ENCODE data around the gene EFCAB5.

EFCAB5 gene

DNA sequence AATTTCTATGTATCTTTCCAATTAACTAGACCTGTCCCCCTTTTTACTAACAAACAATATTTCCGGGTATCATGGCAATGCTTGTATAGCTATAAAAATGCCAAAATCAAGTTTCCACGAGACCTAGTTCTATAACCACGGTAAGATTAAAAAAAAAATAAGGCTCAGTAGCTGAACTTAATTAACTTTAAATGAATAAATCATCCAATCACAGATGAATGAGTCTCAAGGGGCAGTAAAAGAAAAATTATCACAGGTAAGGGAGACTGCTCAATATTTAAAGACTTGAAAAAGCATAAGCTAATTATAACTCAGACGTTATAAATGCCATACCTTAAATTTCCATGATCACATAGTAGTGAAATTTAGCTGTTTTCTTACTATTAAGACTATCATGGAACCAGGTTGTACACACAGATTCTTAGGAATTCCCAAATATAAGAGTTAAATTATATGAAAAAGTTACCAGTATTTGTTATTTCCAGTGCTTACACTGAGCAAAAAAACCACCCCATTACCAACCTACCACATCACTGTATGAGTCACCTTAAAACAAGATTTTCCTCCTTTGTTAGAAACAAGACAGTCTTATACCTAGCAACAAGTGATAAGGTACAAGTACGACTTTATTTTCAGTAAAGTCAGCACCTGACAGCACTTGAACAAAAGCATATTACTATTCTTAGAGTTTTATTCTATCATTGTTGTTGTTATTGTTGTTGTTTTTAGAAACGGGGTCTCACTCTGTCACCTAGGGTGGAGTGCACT, 32.0 kb upstream of the EFCAB5 start:
- TF ChIP-seq, protein P1, sequence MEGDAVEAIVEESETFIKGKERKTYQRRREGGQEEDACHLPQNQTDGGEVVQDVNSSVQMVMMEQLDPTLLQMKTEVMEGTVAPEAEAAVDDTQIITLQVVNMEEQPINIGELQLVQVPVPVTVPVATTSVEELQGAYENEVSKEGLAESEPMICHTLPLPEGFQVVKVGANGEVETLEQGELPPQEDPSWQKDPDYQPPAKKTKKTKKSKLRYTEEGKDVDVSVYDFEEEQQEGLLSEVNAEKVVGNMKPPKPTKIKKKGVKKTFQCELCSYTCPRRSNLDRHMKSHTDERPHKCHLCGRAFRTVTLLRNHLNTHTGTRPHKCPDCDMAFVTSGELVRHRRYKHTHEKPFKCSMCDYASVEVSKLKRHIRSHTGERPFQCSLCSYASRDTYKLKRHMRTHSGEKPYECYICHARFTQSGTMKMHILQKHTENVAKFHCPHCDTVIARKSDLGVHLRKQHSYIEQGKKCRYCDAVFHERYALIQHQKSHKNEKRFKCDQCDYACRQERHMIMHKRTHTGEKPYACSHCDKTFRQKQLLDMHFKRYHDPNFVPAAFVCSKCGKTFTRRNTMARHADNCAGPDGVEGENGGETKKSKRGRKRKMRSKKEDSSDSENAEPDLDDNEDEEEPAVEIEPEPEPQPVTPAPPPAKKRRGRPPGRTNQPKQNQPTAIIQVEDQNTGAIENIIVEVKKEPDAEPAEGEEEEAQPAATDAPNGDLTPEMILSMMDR (IDR thresholded peaks at IDR 0.05; ENCODE audit: extremely low read depth, insufficient read depth, missing control alignments): no peak
- DNase-seq (ENCODE audit: low spot score): no peak
- in situ Hi-C loops (cut with MboI; ENCODE audit: low pct_unique_long_range_greater_than_20kb, low sequenced_read_pairs, unreplicated experiment): no loop called here

DNA sequence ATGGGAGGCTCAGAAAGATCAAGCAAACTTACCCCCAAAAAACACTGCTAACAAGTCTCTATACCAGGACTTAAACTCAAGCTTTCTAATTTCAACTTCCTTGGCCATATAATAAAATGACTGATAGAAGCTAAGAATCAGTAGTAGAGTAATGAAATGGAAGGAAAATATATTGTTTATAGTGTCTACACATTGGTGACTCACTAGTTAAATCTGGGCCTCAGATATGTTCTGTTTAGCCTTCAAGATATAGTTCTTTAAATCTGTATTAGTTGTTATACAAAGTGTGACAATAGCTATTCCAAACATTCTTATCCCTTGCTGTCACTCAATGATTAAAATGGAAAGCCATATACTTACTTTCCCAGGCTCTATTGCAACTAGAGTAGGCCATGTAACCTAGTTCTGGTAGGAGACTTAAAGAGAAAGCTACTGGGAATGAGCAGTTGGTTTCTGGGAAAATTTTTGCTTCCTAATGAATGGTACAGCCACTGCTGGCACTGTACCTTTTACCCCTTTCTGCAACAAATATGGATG, 29.7 kb upstream of the EFCAB5 start:
- no peak for DNase-seq (ENCODE audit: low spot score)
- TF ChIP-seq, protein P1 (IDR thresholded peaks at IDR 0.05; ENCODE audit: extremely low read depth, insufficient read depth, missing control alignments): no peak
- in situ Hi-C loops (cut with MboI; ENCODE audit: low pct_unique_long_range_greater_than_20kb, low sequenced_read_pairs, unreplicated experiment): no loop called here

DNA sequence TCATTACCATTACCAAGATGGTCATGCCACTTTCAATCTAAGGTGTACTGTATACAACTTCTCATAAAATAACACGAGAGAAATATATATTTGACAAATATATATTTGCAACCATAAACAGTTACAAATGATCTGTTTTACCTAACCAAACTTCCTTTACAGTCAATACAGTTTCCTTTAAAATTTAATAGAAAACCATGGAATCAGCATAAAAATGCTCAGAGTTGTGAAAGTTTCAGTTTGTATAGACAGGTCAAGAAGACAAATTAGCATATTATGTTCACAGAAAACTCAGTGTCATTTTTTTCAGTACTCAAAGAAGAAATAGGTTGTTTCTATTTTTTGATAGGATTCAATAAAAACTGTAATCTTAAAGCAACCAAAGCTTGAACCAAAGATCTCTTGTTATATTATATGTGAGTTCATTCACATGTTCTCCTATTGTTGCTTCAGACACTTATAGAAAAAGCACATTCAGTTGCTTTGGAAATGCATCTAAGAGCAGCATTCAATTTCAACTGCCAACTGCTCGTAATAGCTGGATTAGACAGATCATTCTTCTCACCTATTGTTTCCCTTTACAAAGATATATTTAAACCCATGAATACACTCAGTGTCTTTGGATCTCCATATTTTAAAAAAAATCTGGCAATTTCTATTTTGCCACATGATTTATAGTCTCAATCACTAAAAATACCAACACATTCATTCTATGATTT, 26.5 kb upstream of the EFCAB5 start:
- DNase-seq (ENCODE audit: low spot score): no peak
- in situ Hi-C loops (cut with MboI; ENCODE audit: low pct_unique_long_range_greater_than_20kb, low sequenced_read_pairs, unreplicated experiment): no loop called here

DNA sequence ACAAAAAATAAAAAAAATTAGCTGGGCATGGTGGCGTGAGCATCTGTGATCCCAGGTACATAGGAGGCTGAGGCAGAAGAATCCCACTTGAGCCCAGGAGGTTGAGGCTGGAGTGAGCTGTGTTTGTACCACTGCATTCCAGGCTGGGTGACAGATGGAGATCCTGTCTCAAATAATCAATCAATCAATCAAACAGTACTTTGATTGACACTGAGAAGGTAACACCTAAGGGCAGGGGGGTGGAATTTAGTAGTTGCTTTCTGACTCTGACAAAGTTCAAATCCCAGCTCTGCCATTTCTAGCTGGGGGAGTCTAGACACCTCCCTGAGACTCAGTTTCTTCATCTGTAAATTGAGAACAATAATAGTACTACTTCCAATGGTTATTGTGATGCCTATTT, 23.4 kb upstream of the EFCAB5 start:
- in situ Hi-C loops (cut with MboI; ENCODE audit: low pct_unique_long_range_greater_than_20kb, low sequenced_read_pairs, unreplicated experiment): no loop called here
- TF ChIP-seq, protein P1 (IDR thresholded peaks at IDR 0.05; ENCODE audit: extremely low read depth, insufficient read depth, missing control alignments): no peak
- DNase-seq (ENCODE audit: low spot score): no peak

More for the DNA sequence above, 26.5 kb upstream of the EFCAB5 start:
- TF ChIP-seq, protein P1 (IDR thresholded peaks at IDR 0.05; ENCODE audit: extremely low read depth, insufficient read depth, missing control alignments): no peak

DNA sequence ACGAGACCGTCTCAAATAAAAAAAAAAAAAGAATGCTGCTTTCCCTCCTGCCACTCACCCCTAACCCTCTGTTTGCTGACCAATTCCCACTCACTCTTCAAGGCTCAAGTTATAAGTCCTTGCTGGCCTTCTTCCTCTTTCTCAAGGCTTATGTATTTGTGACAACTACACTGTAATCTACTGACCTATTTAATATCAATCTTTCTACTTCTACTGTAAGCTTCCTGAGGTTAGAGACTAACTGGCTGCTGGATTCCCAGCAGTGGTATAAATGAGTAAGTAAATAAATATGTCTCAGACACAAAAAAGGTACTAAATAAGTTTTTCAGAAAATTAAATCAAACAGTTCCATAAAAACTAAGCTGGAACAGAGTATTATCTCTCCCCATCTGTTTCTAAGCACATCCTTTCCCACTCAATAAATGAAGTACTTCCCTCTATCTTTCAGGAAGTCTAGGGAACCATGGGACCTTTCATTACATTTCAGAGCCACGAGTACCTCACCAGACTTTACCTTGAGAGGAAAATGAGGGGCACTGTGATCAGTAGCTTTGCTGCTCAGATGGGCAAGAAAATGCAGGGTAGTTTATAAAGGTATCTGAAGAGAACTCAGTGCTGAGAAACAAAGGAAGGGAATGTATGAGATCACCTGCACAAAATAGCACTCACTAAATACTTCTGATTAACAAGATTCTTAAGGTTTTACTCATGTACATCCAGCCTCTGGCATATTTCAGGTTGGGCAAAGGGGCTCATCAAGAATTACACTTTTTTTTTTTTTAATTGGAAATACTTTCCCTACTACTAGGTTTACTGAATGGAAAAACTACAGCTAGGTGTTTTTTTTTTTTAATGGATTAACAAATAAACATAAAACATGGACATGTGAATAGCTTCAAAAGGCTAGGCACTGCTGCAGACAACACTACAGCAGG, 22.2 kb upstream of the EFCAB5 start:
- in situ Hi-C loops (cut with MboI; ENCODE audit: low pct_unique_long_range_greater_than_20kb, low sequenced_read_pairs, unreplicated experiment): no loop called here
- DNase-seq (ENCODE audit: low spot score): no peak
- TF ChIP-seq, protein P1 (IDR thresholded peaks at IDR 0.05; ENCODE audit: extremely low read depth, insufficient read depth, missing control alignments): no peak

DNA sequence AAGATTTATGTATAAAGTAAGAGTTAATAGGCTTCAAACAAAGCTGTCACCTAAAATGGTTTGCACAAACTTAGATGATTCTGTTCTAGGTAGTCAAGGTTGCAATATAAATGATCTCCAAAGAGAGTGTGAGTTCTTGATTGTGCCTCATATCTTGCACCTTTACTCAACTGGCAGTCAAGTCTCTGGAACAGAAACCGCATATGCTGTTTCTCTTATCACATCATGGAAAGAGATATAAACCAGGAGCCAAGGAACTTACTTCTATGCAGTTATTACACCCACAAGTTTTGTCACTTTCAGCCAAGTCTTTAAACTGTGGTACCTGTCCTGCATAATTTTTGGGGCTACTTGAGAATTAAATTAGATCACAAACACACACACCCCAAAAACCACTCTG, 16.6 kb upstream of the EFCAB5 start:
- in situ Hi-C loops (cut with MboI; ENCODE audit: low pct_unique_long_range_greater_than_20kb, low sequenced_read_pairs, unreplicated experiment): loop anchor here (25.0 kb wide), 1 partner anchor 287 kb away; no protein-coding TSS in a partner anchor
- DNase-seq (ENCODE audit: low spot score): no peak
- TF ChIP-seq, protein P1 (IDR thresholded peaks at IDR 0.05; ENCODE audit: extremely low read depth, insufficient read depth, missing control alignments): no peak
